ENCODE results near the gene FNDC3B.

- TF ChIP-seq CTCF (IDR thresholded peaks at IDR 0.05), result no peak
- no peak for TF ChIP-seq EP300 (IDR thresholded peaks at IDR 0.05)
These were observed 89.5 kb downstream of the FNDC3B start for GRCh38 chr3:172128858-172129257.

All from suprapubic skin (tissue), 3 donors.